GM18867 (cell line): Measurements from ENCODE around the gene PIK3R3.

ENCODE experiments used
- ATAC-seq: cut with Tn5 transposase; IDR thresholded peaks from one replicate; pipeline ENCODE4 v1.9.1; 2021; ENCODE audit warnings: mild to moderate bottlenecking, moderate library complexity; ENCODE audit not compliant: unreplicated experiment

Gene PIK3R3

GRCh38 chr1:45999507-45999906, 132.9 kb downstream of the PIK3R3 start:
- ATAC-seq = no peak

GRCh38 chr1:45998020-45998617, 134.3 kb downstream of the PIK3R3 start:
- ATAC-seq = no peak

- ATAC-seq = no peak
Observed at GRCh38 chr1:45995298-45995697, 137.1 kb downstream of the PIK3R3 start.

GRCh38 chr1:45994423-45994822, 138.0 kb downstream of the PIK3R3 start:
- no peak for ATAC-seq
